OCI-M2 (cell line): Measurements from ENCODE around the gene TMEM204.

Experiments
- DNase-seq: peaks from one replicate; lab custom pipeline; 2025; ENCODE audit not compliant: unreplicated experiment; lab: John Stamatoyannopoulos, UW

The TMEM204 gene

DNA sequence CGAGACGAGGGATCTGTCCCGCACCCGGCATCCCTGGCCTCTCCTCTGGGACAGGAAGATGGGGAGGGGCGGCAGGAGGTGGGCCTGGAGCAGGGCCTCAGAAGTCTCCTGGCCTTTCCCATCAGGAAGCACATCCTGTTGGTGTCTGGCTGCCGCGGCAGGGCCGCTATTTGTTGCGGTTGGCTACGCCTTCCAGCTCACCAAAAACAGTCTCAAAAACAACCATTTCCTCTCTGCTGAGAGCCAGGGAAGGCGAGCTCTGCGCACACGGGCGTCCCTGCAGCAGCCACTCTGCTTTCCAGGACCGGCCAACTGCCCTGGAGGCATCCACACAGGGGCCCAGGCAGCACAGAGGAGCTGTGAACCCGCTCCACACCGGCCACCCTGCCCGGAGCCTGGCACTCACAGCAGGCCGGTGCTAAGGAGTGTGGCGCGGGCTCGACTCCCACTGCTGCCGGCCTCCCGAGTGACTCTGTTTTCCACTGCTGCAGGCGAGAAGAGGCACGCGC lies at the start of gene TMEM204:
Gene TMEM204 (plus strand): TSS at position 224 of the 509 bp plus-strand sequence. CDS start 610 bp downstream, outside the sequence.
- no peak for DNase-seq

DNA sequence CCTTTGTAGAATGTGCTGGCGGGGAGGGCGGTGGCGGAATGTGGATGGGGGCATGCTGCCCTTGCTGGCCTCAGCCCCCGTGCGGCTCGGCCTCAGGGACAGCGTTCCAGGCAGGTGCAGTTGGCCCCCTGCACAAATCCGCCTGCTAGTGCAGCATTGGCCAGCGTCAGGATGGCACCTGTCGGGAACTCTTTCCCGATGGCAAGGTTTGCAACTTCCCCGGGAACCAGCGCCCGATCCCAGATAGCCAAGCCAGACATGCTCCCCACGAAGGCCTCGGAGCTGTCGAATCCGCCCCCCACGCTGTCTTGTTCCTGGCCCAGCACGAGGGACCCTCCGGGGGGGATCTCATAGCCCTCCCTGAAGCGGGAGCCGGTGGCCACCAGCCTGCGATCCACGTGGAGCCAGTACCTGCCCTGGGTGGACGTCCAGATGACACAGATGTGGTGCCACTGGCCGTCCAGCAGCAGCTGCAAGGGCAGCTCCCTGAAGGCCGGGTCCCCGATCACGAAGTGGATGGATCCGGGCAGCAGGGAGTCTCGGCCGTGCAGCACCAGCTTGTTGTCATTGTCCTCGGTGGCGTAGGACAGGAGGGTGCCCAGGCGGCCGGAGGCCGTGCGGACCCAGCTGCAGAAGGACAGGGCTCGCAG lies 47.5 kb upstream of the TMEM204 start:
- DNase-seq, result no peak

DNA sequence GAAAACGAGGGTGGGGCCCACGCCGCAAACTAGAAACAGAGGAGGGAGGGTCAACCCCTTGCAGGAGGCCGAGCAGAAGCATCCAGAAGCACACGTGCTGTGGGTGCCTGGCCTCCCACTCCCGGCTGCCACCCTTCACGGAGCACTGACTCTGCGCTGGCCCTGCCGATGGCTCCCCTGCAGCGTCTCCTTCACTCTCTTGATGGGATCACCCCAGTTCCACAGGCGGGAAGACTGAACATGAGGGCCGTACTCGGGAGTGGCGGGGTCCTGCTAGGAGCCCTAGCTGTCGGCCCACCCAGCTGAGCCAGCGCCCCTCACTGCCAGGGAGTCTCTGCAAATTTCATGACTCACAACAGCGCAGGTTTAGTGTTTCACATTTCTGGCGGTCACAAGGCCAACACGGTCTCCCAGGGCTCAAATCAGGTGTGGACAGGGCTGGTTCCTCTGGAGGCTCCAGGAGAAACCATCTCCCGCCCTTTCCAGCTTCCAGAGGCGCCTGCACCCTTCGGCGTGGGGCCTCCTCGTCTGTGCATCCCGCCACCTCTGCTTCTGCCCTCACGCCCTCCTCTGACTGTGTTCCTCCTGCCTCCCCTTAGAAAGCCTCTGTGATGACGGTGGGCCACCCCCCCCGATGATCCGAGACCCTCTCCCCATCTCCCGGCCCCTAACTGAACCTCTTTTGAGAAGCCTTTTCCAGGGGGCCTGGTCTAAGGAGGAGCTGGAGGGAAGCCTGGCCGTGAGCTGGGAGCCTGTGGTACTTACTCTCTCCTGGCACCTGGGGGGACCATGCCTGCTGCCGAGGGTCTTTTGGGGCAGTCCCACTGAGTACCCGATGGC lies 46.7 kb upstream of the TMEM204 start:
- no peak for DNase-seq

- no peak for DNase-seq
Observed at GRCh38 chr16:1487395-1488053, 45.9 kb upstream of the TMEM204 start.

DNA sequence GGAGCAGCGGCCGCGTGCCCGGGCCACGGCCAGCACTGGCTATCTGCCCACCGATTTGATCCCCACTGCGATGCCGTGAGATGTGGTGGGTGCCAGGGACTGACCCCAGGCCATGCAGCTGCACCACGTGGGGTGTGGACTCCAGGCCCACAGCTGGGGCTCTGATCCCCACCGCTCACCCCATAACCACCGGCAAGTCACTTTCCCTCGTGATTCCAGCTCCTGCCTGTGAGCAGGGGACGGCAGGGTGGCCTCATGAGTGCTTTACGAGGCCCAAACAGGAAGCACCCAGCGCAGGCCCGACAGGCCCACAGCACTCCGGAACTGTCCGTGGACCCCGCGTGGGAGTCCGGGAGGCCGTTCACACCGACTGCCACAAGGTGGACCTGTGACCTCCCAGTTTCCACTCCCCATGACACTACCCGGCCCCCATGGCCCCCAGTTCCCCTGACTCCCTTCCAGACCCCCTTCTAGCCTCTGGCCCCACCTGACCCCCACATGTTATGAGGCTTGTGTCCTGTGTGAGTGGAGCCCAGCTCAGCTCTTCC lies 45.3 kb upstream of the TMEM204 start:
- DNase-seq, result no peak

GRCh38 chr16:1488619-1489018 lies 44.8 kb upstream of the TMEM204 start, which contains the start of gene PTX4:
PTX4 (minus strand) TSS chr16:1488944; CDS start chr16:1488909, 35 bp downstream.
- no peak for DNase-seq

- no peak for DNase-seq
Observed at GRCh38 chr16:1489077-1489476, 44.4 kb upstream of the TMEM204 start.

DNA sequence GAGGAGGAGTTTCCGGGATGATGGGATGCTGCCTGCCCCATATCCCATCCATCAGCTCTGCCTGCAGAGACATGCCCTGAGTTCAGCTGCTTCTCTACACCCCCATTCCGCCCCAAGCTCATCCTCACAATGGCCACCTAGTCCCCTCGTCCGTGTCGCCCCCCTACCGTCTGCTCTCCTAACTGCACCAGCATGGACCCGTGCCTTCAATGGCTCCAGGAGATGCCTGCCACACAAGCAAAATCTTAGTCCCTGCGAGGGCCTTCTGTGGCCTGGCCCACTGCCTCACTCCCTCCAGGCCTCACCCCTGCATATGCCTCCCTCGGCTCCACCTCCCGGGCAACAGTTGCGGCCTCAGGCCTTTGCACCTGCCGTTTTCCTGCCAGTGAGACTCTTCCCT lies 42.1 kb upstream of the TMEM204 start:
- DNase-seq, result no peak

DNA sequence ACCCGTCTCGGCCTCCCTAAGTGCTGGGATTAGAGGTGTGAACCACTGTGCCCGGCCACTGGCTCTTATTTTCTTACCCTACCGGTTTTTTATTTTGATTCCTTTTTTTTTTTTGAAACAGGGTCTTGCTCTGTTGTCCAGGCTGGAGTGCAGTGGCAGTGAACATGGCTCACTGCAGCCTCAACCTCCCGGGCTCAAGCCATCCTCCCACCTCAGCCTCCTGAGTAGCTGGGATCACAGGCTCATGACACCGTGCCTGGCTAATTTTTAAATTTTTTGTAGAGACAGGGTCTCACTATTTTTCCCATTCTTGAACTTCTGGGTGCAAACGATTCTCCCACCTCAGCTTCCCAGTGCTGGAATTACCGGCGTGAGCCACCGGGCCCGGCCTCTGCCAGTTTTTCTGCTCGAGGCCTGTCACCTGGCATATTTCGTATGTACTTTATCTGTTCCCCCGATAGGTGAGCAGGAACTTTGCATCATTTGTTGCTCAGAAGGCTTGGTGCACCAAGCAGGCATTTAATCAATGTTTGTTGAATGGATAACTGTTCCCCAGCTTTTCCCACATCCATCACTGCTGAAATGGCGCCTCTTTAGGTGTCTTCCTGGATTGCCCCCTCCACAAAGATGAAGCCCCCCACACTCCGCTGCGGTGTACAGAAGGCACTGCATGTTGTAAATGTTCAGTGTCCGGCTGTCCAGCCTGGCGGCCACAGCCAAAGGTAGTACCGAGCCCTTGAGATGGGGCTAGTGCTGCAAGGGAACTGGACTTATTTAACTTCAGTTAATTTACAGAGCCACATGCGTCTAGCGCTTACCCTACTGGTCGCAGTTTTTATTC lies 41.2 kb upstream of the TMEM204 start:
- DNase-seq, result no peak

- peak; percentile 60 for DNase-seq
Observed at GRCh38 chr16:1492923-1493745, 40.3 kb upstream of the TMEM204 start, which contains the start of gene TELO2. TELO2 (plus strand) TSS chr16:1493360; CDS start chr16:1494282, 922 bp downstream.

GRCh38 chr16:1493746-1494094 lies 39.7 kb upstream of the TMEM204 start:
- no peak for DNase-seq

DNA sequence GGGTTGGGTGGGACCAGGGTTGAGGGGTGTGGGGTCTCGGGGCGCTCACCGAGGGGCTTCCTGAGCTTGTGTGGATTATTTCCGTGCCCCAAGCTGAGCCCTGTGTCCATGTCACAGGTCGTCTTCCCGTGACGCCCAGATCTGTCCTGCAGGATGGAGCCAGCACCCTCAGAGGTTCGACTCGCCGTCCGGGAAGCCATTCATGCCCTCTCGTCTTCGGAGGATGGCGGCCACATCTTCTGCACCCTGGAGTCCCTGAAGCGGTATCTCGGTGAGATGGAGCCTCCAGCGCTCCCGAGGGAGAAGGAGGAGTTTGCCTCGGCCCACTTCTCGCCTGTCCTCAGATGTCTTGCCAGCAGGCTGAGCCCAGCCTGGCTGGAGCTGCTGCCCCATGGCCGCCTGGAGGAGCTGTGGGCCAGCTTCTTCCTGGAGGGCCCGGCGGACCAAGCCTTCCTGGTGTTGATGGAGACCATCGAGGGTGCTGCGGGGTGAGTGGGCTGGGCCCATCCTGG lies 39.3 kb upstream of the TMEM204 start:
- DNase-seq, result no peak

GRCh38 chr16:1494711-1495110 lies 38.8 kb upstream of the TMEM204 start:
- no peak for DNase-seq

- DNase-seq, result no peak
Observed at GRCh38 chr16:1495211-1495888, 38.1 kb upstream of the TMEM204 start.

DNA sequence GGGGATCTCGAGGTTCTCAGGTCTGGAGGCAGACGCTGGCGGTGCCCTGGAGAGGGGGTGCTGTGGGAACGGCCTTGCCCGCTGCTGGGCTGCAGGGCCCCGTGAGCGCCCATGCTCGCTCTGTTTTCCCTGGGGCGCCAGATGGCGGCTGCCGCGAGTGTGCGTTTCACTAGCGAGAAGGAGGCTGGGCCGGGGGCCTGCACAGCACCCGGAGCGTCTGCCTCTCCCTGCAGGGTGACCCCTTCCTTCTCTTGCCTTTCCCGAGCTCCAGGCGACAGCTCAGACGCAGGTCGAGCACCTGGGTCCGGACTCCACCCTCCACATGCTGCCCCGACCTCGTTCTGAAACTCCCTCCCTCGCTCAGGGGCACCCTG lies 37.6 kb upstream of the TMEM204 start:
- DNase-seq, result no peak

- no peak for DNase-seq
Observed at GRCh38 chr16:1496464-1496863, 37.0 kb upstream of the TMEM204 start.

DNA sequence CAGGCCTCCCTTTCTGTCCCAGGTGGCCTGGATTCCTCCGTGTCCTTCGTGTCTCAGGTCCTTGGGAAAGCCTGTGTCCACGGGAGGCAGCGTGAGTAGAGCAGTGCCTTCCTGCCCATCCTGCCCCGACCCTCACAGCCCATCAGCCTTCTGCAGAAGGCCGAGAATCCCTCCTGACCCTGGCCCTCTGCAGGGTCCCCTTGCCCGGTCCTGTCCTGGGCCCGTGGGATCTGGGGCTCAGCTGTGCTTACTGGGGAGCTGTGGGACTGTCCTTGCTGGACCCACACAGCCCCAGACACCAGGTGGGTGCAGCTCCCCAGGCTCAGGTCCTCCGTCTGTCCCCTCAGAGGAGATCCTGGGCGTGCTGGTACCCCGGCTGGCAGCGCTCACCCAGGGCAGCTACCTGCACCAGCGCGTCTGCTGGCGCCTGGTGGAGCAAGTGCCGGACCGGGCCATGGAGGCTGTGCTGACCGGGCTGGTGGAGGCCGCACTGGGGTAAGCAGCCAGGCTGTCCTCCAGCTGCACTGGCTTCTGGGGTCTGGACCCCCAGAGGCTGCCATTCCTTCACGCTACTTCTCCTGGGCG lies 36.4 kb upstream of the TMEM204 start:
- no peak for DNase-seq

DNA sequence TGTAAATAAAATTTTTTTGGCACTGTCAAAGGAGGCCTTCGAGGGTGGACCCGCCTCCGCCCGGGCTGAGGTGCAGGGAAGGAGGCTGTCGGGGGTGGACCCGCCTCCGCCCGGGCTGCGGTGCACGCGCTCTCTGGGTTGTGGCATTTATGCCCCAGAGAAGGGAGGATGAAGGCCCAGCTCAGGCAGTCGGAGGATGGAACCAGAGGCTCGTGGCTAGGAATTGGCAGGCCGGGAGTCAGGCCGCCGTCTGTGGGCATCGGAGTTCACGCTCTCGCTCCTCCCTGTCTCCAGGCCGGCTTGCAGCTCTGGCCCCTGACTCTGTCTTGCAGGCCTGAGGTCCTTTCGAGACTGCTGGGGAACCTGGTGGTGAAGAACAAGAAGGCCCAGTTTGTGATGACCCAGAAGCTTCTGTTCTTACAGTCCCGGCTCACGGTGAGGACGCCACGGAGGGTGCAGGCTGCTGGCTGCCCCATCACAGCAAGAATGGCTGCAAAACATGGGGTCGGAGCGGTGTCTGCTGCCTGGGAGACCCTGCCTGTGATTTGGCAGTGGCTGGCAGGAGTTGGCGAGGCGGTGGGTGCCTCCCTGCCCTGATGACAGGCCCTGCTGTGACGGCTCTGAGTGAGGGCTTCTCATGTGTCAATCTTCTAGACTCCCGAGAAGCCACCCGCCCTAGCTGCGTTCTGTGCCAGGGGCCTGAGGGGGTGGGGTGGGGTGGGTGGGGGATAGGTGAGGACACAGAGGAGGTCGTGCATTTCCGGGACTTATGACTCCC lies 34.4 kb upstream of the TMEM204 start:
- DNase-seq, result no peak
